Aorta (tissue), 5 donors: Measurements from ENCODE around the gene GPR142. TPM values are rescaled to one million over a fixed set of nuclear protein-coding genes. Genes with fewer than 3 reads are reported as not detected.

Experiments
- ATAC-seq: fragments of 200-7000 bp; cut with Tn5 transposase; one replicate; pipeline ENCODE4 v1.9.1; 2022; ENCODE audit warnings: moderate library complexity; ENCODE audit not compliant: low FRiP score
- DNase-seq, 2 donors: peaks; one replicate each; pipeline ENCODE4 v3.0.0-alpha.2; 2020
- H3K27ac ChIP-seq, 2 donors: one replicate each; pipeline ENCODE4 v1.5.1; 2013; ENCODE audit warnings: low read length in 2 of 2, mild to moderate bottlenecking in 2 of 2, moderate library complexity in 2 of 2, control low read depth in 1 of 2, inconsistent platforms in 1 of 2, low read depth in 1 of 2
- H3K27me3 ChIP-seq, 2 donors: one replicate each; pipeline ENCODE4 v1.6.1; 2013; ENCODE audit warnings: control low read depth in 1 of 2, low read length in 1 of 2, mild to moderate bottlenecking in 1 of 2, moderate library complexity in 1 of 2; ENCODE audit not compliant: insufficient read depth in 2 of 2, control insufficient read depth in 1 of 2
- H3K36me3 ChIP-seq, 2 donors: one replicate each; pipeline ENCODE4 v1.6.1; 2013; ENCODE audit warnings: control low read depth in 1 of 2, low read length in 1 of 2, mild to moderate bottlenecking in 1 of 2; ENCODE audit not compliant: insufficient read depth in 2 of 2, control insufficient read depth in 1 of 2
- H3K4me1 ChIP-seq, 2 donors: one replicate each; pipeline ENCODE4 v1.6.1; 2013; ENCODE audit warnings: low read length in 2 of 2, control low read depth in 1 of 2, mild to moderate bottlenecking in 1 of 2, moderate library complexity in 1 of 2; ENCODE audit not compliant: insufficient read depth in 2 of 2, control insufficient read depth in 1 of 2
- H3K4me3 ChIP-seq, 2 donors: one replicate each; pipeline ENCODE4 v1.5.1; 2013; ENCODE audit warnings: low read length in 2 of 2, control low read depth in 1 of 2, mild to moderate bottlenecking in 1 of 2
- H3K9me3 ChIP-seq: one replicate; pipeline ENCODE4 v1.6.1; 2013; ENCODE audit warnings: mild to moderate bottlenecking, low read length; ENCODE audit not compliant: control insufficient read depth
- WGBS, 2 donors: extraction: QIAGEN DNeasy Blood & Tissue Kit; methylation state at CpG; one replicate each; pipeline ENCODE4 v1.1.7; 2013; 5-methylcytosine and 5-hydroxymethylcytosine counted together
- intact Hi-C, 2 donors: fragments of 100-400 bp; cut with DNase I; formaldehyde crosslinking; loops; one replicate each; pipeline versions ENCODE4 v1.14.2 to v1.15.0; 2022
- polyA plus RNA-seq, 2 donors: library from polyadenylated mRNA; stranded (reverse); fragments of 200-250 nt; gene quantifications; one replicate each; pipeline ENCODE4 v1.2.3, GENCODE V29; 2013
- total RNA-seq, 2 donors: library from RNA; stranded (reverse); fragmentation: NEBNext Ultra II Directional; extraction: Animal tissue kit (Norgen Biotek cat#: 25700); gene quantifications; one replicate each; pipeline ENCODE4 v1.2.1, GENCODE V29; 2021
- donor health status: healthy with polysubstance abuse.
- donor health status: Bipolar disorder and iron deficiency.
- donor health status: DM: no; HTN: no; CAD: no.
- donor health status: DM: no; HTN: no; CAD: no.
- donor health status: DM: yes; HTN: yes; CAD: no.

GPR142 gene
- total and polyA plus RNA-seq, 4 donors = 2.1 TPM; not detected in 3

- 78 to 79% methylated on average over 11 of the region's 11 CpGs for WGBS, 2 donors
- intact Hi-C loops = no loop called here
Measured at GRCh38 chr17:74390680-74391653, 23.7 kb downstream of the GPR142 start.

GRCh38 chr17:74391771-74392170 is 24.5 kb downstream of the GPR142 start:
- WGBS, 2 donors = 82 to 83% methylated on average over 5 of the region's 5 CpGs
- ATAC-seq (no peak), DNase-seq (no peak)
- Histone ChIP-seq H3K4me1 (no peaks in the 10 kb centered on the region), H3K9me3 (no peaks in the 10 kb centered on the region), H3K27ac (no peak overlapping the region), H3K27me3 (no peaks in the 10 kb centered on the region), H3K36me3 (no peaks in the 10 kb centered on the region), H3K4me3 (no peak overlapping the region)
- intact Hi-C loops = no loop called here

More at GRCh38 chr17:74390680-74391653, 23.7 kb downstream of the GPR142 start:
- H3K27ac ChIP-seq = no peak overlapping the region
- H3K4me3 ChIP-seq = no peak overlapping the region
- no peaks in the 10 kb centered on the region for H3K4me1 ChIP-seq
- H3K9me3 ChIP-seq = no peaks in the 10 kb centered on the region
- no peaks in the 10 kb centered on the region for H3K36me3 ChIP-seq
- DNase-seq (no peak), ATAC-seq (no peak)
- H3K27me3 ChIP-seq = no peaks in the 10 kb centered on the region

- DNase-seq = no peak
- Histone ChIP-seq H3K9me3 (no peaks in the 10 kb centered on the region), H3K36me3 (no peaks in the 10 kb centered on the region), H3K4me1 (no peaks in the 10 kb centered on the region), H3K4me3 (no peak overlapping the region), H3K27me3 (no peaks in the 10 kb centered on the region), H3K27ac (no peak overlapping the region)
- intact Hi-C loops = no loop called here
- 64 to 77% methylated on average over 5 of the region's 5 CpGs for WGBS, 2 donors
- ATAC-seq = no peak
Measured at GRCh38 chr17:74392848-74393247, 25.5 kb downstream of the GPR142 start.

GRCh38 chr17:74393346-74393942 is 26.1 kb downstream of the GPR142 start:
- H3K9me3 ChIP-seq = no peaks in the 10 kb centered on the region
- 21 to 22% methylated on average over 6 of the region's 6 CpGs for WGBS, 2 donors
- intact Hi-C loops = no loop called here
- no peaks in the 10 kb centered on the region for H3K27me3 ChIP-seq
- H3K4me3 ChIP-seq = no peak overlapping the region
- H3K4me1 ChIP-seq = no peaks in the 10 kb centered on the region
- H3K27ac ChIP-seq = no peak overlapping the region
- ATAC-seq = no peak
- DNase-seq = no peak
- H3K36me3 ChIP-seq = no peaks in the 10 kb centered on the region

DNA sequence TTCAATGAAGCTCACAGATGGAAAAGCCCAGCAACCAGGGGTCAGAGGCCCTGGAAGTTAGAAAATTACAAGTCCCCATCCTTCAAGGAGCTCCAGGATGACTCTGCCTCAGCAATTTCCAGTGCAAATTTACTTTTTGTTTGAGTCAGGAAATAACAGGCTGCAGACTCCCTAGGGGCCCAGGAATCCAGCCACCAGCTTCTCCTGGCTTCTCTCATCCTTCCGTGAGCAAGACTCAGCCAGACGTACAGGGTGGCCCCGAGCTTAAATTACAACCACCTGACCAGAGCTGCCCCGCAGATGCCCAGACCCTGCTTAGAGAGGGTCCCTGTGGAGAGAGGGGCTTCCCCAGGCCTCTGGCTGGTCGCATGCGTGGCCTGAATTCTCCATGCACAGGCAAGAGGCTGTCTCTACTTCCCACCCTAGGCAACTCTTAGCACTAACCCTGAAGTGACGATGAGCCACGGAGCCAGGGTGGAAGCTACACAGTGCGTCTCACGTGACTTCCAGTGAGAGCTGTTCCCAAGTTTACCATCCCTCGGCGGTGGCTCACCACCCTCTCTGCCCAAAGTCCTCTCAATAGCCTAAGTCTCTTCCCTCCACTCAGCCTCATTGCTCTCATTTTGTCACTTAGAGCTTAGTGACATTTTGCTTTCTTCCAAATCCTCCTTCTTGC is 27.1 kb downstream of the GPR142 start:
- no peak for ATAC-seq
- H3K36me3 ChIP-seq = no peaks in the 10 kb centered on the region
- 50 to 57% methylated on average over 12 of the region's 12 CpGs for WGBS, 2 donors

DNA sequence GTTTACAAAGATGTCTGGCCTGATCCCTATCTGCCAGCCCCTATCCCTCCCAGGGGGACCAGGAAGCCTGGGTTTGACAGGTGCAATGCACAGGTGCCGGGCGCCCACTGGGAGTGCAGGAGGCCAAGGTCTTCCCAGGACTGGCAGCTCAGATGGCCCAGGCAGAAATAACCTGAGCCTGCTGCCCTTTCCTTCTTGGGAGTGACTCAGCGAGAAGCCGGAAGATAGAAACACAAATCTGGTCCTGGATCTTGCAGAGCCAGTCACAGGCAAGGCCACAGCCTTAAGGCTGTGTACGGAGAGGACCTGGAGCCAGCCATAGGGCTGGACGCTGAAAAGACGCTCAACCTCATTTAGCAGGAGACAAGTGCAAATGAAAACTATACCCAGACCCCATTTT is 27.7 kb downstream of the GPR142 start:
- ATAC-seq = no peak
- no peaks in the 10 kb centered on the region for H3K4me1 ChIP-seq

More for the DNA sequence above, 27.1 kb downstream of the GPR142 start:
- no peak for DNase-seq
- Histone ChIP-seq H3K9me3 (no peaks in the 10 kb centered on the region), H3K27ac (no peak overlapping the region), H3K4me3 (no peak overlapping the region), H3K27me3 (no peaks in the 10 kb centered on the region), H3K4me1 (no peaks in the 10 kb centered on the region)
- intact Hi-C loops = no loop called here

GRCh38 chr17:74396567-74396966 is 29.3 kb downstream of the GPR142 start:
- Histone ChIP-seq H3K27me3 (no peaks in the 10 kb centered on the region), H3K4me1 (no peaks in the 10 kb centered on the region), H3K4me3 (no peak overlapping the region), H3K9me3 (no peaks in the 10 kb centered on the region), H3K36me3 (no peaks in the 10 kb centered on the region), H3K27ac (no peak overlapping the region)
- 92 to 93% methylated on average over 4 of the region's 4 CpGs for WGBS, 2 donors
- no peak for ATAC-seq
- no peak for DNase-seq
- intact Hi-C loops = no loop called here

More for the DNA sequence above, 27.7 kb downstream of the GPR142 start:
- H3K27ac ChIP-seq = no peak overlapping the region
- H3K27me3 ChIP-seq = no peaks in the 10 kb centered on the region
- H3K9me3 ChIP-seq = no peaks in the 10 kb centered on the region
- 76 to 90% methylated on average over 7 of the region's 7 CpGs for WGBS, 2 donors
- intact Hi-C loops = no loop called here
- no peak overlapping the region for H3K4me3 ChIP-seq
- H3K36me3 ChIP-seq = no peaks in the 10 kb centered on the region
- DNase-seq = no peak

GRCh38 chr17:74402048-74402447 is 34.7 kb downstream of the GPR142 start:
- Histone ChIP-seq H3K9me3 (no peaks in the 10 kb centered on the region), H3K4me3 (no peak overlapping the region), H3K27ac (no peak overlapping the region), H3K27me3 (no peaks in the 10 kb centered on the region), H3K4me1 (no peaks in the 10 kb centered on the region), H3K36me3 (no peaks in the 10 kb centered on the region)
- WGBS, 2 donors = 91 to 93% methylated on average over 7 of the region's 7 CpGs
- DNase-seq (no peak), ATAC-seq (no peak)
- intact Hi-C loops = no loop called here
